ENCODE results near the gene BHLHA15. TPM values are rescaled to one million over a fixed set of nuclear protein-coding genes. Genes with fewer than 3 reads are reported as not detected.

BHLHA15 gene
- total RNA-seq, 4 donors from 2014 or later = not detected

DNA sequence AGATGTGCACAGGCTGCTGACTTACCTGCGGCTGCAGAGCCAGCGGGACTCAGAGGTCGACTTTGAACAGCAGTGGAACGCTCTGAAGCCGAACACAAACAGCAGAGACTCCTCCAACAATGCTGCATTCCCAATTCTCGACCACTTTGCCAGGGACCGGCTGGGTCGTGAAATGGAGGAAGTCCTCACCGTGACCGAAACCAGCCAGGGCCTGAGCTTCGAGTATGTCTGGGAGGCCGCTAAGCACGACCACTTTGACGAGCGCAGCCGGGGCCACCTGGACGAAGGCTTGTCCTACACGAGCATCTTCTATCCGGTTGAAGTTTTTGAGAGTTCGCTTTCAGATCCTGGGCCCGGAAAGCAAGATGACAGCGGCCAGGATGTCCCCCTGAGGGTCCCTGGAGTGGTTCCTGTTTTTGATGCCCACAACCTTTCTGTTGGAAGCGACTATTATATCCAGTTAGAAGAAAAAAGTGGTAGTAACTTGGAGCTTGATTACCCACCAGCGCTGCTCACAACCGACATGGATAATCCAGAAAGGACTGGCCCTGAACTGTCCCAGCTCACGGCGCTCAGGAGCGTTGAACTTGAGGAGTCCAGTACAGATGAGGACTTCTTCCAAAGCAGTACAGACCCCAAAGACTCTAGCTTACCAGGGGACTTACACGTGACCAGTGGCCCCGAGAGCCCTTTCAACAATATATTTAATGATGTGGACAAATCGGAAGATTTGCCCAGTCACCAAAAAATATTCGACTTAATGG lies 19.4 kb upstream of the BHLHA15 start:
- Histone ChIP-seq H3K27me3 (no peaks in the 10 kb centered on the region), H3K27ac (replicated peaks in 1 of 4) (no peak overlapping the region), H3K4me1 (peaks cover 0 to 2% (median 0%) of the 10 kb centered on the region in 4 donors), H3K9me3 (no peaks in the 10 kb centered on the region), H3K4me3 (no peak overlapping the region), H3K36me3 (peaks cover 54 to 91% (median 72%) of the 10 kb centered on the region in 4 donors)
- no peak for TF ChIP-seq POLR2AphosphoS5 (IDR thresholded peaks at IDR 0.05)
- no peak for TF ChIP-seq EP300 (IDR thresholded peaks at IDR 0.05)
- no peak for TF ChIP-seq POLR2A (IDR thresholded peaks at IDR 0.05; ENCODE audit: low read depth)
- TF ChIP-seq, protein P1, sequence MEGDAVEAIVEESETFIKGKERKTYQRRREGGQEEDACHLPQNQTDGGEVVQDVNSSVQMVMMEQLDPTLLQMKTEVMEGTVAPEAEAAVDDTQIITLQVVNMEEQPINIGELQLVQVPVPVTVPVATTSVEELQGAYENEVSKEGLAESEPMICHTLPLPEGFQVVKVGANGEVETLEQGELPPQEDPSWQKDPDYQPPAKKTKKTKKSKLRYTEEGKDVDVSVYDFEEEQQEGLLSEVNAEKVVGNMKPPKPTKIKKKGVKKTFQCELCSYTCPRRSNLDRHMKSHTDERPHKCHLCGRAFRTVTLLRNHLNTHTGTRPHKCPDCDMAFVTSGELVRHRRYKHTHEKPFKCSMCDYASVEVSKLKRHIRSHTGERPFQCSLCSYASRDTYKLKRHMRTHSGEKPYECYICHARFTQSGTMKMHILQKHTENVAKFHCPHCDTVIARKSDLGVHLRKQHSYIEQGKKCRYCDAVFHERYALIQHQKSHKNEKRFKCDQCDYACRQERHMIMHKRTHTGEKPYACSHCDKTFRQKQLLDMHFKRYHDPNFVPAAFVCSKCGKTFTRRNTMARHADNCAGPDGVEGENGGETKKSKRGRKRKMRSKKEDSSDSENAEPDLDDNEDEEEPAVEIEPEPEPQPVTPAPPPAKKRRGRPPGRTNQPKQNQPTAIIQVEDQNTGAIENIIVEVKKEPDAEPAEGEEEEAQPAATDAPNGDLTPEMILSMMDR (IDR thresholded peaks at IDR 0.05) = no peak
- DNase-seq (ENCODE audit: extremely low spot score) = no peak
- intact Hi-C loops (cut with DNase I) = no loop called here
- 96% methylated on average over 32 of the region's 32 CpGs for WGBS

DNA sequence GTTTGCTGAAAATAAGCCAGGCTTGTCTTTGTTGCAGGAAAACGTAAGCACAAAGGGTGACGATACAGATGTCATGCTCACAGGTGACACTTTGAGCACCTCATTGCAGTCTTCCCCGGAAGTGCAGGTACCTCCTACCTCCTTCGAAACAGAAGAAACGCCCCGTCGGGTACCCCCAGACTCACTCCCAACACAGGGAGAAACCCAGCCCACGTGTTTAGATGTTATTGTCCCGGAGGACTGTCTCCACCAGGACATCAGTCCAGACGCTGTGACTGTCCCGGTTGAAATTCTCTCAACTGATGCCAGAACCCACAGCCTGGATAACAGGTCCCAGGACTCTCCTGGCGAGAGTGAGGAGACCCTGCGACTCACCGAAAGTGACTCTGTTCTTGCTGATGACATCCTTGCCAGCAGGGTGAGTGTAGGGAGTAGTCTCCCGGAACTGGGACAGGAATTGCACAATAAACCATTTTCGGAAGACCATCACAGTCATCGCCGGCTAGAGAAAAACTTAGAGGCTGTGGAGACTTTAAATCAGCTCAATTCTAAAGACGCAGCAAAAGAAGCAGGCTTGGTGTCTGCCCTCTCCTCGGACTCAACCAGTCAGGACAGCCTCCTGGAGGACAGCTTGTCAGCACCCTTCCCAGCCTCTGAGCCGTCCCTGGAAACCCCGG lies 18.3 kb upstream of the BHLHA15 start:
- 95% methylated on average over 22 of the region's 22 CpGs for WGBS
- Histone ChIP-seq H3K4me3 (no peak overlapping the region), H3K4me1 (no peaks in the 10 kb centered on the region), H3K36me3 (peaks cover 54 to 92% (median 76%) of the 10 kb centered on the region in 4 donors), H3K27me3 (no peaks in the 10 kb centered on the region), H3K27ac (replicated peaks in 1 of 4) (no peak overlapping the region), H3K9me3 (no peaks in the 10 kb centered on the region)
- DNase-seq (ENCODE audit: extremely low spot score) = no peak
- intact Hi-C loops (cut with DNase I) = no loop called here
- TF ChIP-seq POLR2A (IDR thresholded peaks at IDR 0.05; ENCODE audit: low read depth) (no peak), EP300 (IDR thresholded peaks at IDR 0.05) (no peak), POLR2AphosphoS5 (IDR thresholded peaks at IDR 0.05) (no peak)
- TF ChIP-seq, protein P1 (IDR thresholded peaks at IDR 0.05) = no peak

DNA sequence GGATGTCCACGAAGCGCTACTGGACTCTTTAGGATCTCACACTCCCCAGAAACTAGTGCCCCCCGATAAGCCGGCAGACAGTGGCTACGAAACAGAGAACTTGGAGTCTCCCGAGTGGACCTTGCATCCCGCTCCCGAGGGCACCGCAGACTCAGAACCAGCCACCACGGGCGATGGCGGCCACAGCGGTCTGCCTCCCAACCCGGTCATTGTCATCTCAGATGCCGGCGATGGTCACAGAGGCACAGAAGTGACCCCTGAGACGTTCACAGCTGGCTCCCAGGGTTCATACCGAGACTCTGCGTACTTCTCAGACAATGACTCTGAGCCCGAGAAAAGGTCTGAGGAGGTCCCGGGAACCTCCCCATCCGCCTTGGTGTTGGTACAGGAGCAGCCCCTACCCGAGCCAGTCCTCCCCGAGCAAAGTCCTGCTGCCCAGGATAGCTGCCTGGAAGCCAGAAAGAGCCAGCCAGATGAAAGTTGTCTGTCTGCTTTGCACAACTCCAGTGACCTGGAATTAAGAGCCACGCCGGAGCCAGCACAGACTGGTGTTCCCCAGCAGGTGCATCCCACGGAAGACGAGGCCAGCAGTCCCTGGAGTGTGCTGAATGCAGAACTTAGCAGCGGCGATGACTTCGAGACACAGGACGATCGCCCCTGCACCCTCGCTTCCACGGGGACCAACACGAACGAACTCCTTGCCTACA lies 17.6 kb upstream of the BHLHA15 start:
- H3K4me3 ChIP-seq = no peak overlapping the region
- intact Hi-C loops (cut with DNase I) = no loop called here
- no peaks in the 10 kb centered on the region for H3K4me1 ChIP-seq
- peaks cover 0 to 6% (median 2%) of the 10 kb centered on the region in 4 donors for H3K9me3 ChIP-seq
- H3K36me3 ChIP-seq = peaks cover 58 to 94% (median 76%) of the 10 kb centered on the region in 4 donors
- no peaks in the 10 kb centered on the region for H3K27me3 ChIP-seq
- DNase-seq (ENCODE audit: extremely low spot score) = no peak
- no peak overlapping the region for H3K27ac ChIP-seq (replicated peaks in 1 of 4)
- WGBS = 95% methylated on average over 18 of the region's 37 CpGs
- TF ChIP-seq POLR2AphosphoS5 (IDR thresholded peaks at IDR 0.05) = no peak
- TF ChIP-seq, protein P1 (IDR thresholded peaks at IDR 0.05) = no peak
- no peak for TF ChIP-seq EP300 (IDR thresholded peaks at IDR 0.05)
- no peak for TF ChIP-seq POLR2A (IDR thresholded peaks at IDR 0.05; ENCODE audit: low read depth)

DNA sequence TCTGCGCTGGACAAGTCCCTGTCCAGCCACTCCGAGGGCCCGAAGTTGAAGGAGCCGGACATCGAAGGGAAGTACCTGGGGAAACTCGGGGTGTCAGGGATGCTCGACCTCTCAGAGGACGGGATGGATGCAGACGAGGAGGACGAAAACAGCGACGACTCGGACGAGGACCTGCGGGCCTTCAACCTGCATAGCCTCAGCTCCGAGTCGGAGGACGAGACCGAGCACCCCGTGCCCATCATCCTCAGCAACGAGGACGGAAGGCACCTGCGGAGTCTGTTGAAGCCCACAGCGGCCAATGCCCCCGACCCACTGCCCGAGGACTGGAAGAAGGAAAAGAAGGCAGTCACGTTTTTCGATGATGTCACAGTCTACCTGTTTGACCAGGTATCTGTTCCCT lies 17.1 kb upstream of the BHLHA15 start:
- Histone ChIP-seq H3K4me1 (no peaks in the 10 kb centered on the region), H3K27me3 (no peaks in the 10 kb centered on the region), H3K4me3 (no peak overlapping the region), H3K36me3 (peaks cover 59 to 89% (median 74%) of the 10 kb centered on the region in 4 donors), H3K27ac (replicated peaks in 1 of 4) (no peak overlapping the region), H3K9me3 (peaks cover 0 to 6% (median 3%) of the 10 kb centered on the region in 4 donors)
- DNase-seq (ENCODE audit: extremely low spot score) = no peak
- 97% methylated on average over 28 of the region's 28 CpGs for WGBS
- TF ChIP-seq EP300 (IDR thresholded peaks at IDR 0.05) = no peak
- TF ChIP-seq POLR2A (IDR thresholded peaks at IDR 0.05; ENCODE audit: low read depth) = no peak
- no peak for TF ChIP-seq POLR2AphosphoS5 (IDR thresholded peaks at IDR 0.05)
- TF ChIP-seq, protein P1 (IDR thresholded peaks at IDR 0.05) = no peak
- intact Hi-C loops (cut with DNase I) = no loop called here
